H9 (cell line): Measurements from ENCODE around the gene ARHGAP26. TPM values are rescaled to one million over a fixed set of nuclear protein-coding genes. Genes with fewer than 3 reads are reported as not detected.

Experiments used
- DNase-seq: peaks from one replicate; pipeline ENCODE4 v3.0.0-alpha.2; 2017
- H2AFZ ChIP-seq: one replicate; pipeline ENCODE4 v1.6.1; 2013; ENCODE audit warnings: mild to moderate bottlenecking, low read length, control low read depth, moderate library complexity
- H2AK5ac ChIP-seq: 2 replicates; pipeline ENCODE4 v1.6.1; 2013; ENCODE audit warnings: low read length, control low read depth, mixed read lengths; ENCODE audit not compliant: insufficient read length
- H2BK120ac ChIP-seq: one replicate; pipeline ENCODE4 v1.6.1; 2013; ENCODE audit warnings: low read depth, mild to moderate bottlenecking, low read length, control low read depth, inconsistent platforms; ENCODE audit not compliant: poor library complexity, severe bottlenecking
- H2BK12ac ChIP-seq: 2 replicates; pipeline ENCODE4 v1.6.1; 2013; ENCODE audit warnings: low read length, control low read depth, mixed read lengths, low read depth; ENCODE audit not compliant: insufficient read length
- H2BK15ac ChIP-seq: 2 replicates; pipeline ENCODE4 v1.6.1; 2013; ENCODE audit warnings: low read depth, low read length, control low read depth
- H2BK20ac ChIP-seq: one replicate; pipeline ENCODE4 v1.6.1; 2013; ENCODE audit warnings: low read depth, mild to moderate bottlenecking, low read length, control low read depth, inconsistent platforms; ENCODE audit not compliant: poor library complexity, severe bottlenecking
- H2BK5ac ChIP-seq: 2 replicates; pipeline ENCODE4 v1.6.1; 2013; ENCODE audit warnings: low read length, control low read depth, mixed read lengths; ENCODE audit not compliant: insufficient read length
- H3K14ac ChIP-seq: 2 replicates; pipeline ENCODE4 v1.6.1; 2013; ENCODE audit warnings: low read length, control low read depth; ENCODE audit not compliant: insufficient read depth
- H3K18ac ChIP-seq: 2 replicates; pipeline ENCODE4 v1.6.1; 2013; ENCODE audit warnings: low read depth, mild to moderate bottlenecking, mixed read lengths, low read length, control low read depth; ENCODE audit not compliant: insufficient read length
- H3K23ac ChIP-seq: 2 replicates; pipeline ENCODE4 v1.6.1; 2013; ENCODE audit warnings: low read length, control low read depth, mixed read lengths, low read depth; ENCODE audit not compliant: insufficient read length
- H3K23me2 ChIP-seq: 2 replicates; pipeline ENCODE4 v1.6.1; 2013; ENCODE audit warnings: low read depth, mild to moderate bottlenecking, mixed read lengths, low read length, control low read depth; ENCODE audit not compliant: insufficient read length, poor library complexity, severe bottlenecking
- H3K27ac ChIP-seq: 2 replicates; pipeline ENCODE4 v1.5.1; 2013; ENCODE audit warnings: low read length, control low read depth, mixed read lengths, low read depth; ENCODE audit not compliant: insufficient read length
- H3K27me3 ChIP-seq: 2 replicates; pipeline ENCODE4 v1.6.1; 2013; ENCODE audit warnings: low read length, control low read depth, inconsistent platforms; ENCODE audit not compliant: insufficient read depth
- H3K4ac ChIP-seq: 2 replicates; pipeline ENCODE4 v1.6.1; 2013; ENCODE audit warnings: low read depth, mild to moderate bottlenecking, control low read depth, inconsistent platforms, low read length, moderate library complexity
- H3K4me1 ChIP-seq: 2 replicates; pipeline ENCODE4 v1.6.1; 2013; ENCODE audit warnings: low read length, control low read depth, inconsistent platforms; ENCODE audit not compliant: insufficient read depth
- H3K4me2 ChIP-seq: 2 replicates; pipeline ENCODE4 v1.6.1; 2013; ENCODE audit warnings: low read length, control low read depth, mixed read lengths; ENCODE audit not compliant: insufficient read length, insufficient read depth
- H3K56ac ChIP-seq: 2 replicates; pipeline ENCODE4 v1.6.1; 2013; ENCODE audit warnings: low read depth, mild to moderate bottlenecking, mixed read lengths, low read length, control low read depth; ENCODE audit not compliant: insufficient read length
- H3K79me1 ChIP-seq: 2 replicates; pipeline ENCODE4 v1.6.1; 2013; ENCODE audit warnings: low read depth, mild to moderate bottlenecking, moderate library complexity, low read length, control low read depth, inconsistent platforms; ENCODE audit not compliant: insufficient read depth, poor library complexity, severe bottlenecking
- H3K79me2 ChIP-seq: 2 replicates; pipeline ENCODE4 v1.6.1; 2013; ENCODE audit warnings: low read length, control low read depth, inconsistent platforms; ENCODE audit not compliant: insufficient read depth
- H3K9ac ChIP-seq: 2 replicates; pipeline ENCODE4 v1.6.1; 2013; ENCODE audit warnings: low read length, control low read depth, mixed read lengths; ENCODE audit not compliant: insufficient read length; ENCODE audit errors: extremely low read depth
- H3K9me3 ChIP-seq: one replicate; pipeline ENCODE4 v1.6.1; 2013; ENCODE audit warnings: low read depth, low read length, inconsistent platforms; ENCODE audit not compliant: control insufficient read depth
- H3T11ph ChIP-seq: one replicate; pipeline ENCODE4 v1.6.1; 2013; ENCODE audit warnings: mild to moderate bottlenecking, low read length, control low read depth, inconsistent platforms
- H4K20me1 ChIP-seq: one replicate; pipeline ENCODE4 v1.6.1; 2013; ENCODE audit not compliant: control insufficient read depth, insufficient read length, insufficient read depth
- H4K5ac ChIP-seq: 2 replicates; pipeline ENCODE4 v1.6.1; 2013; ENCODE audit warnings: low read depth, mild to moderate bottlenecking, mixed read lengths, low read length, control low read depth; ENCODE audit not compliant: insufficient read length
- H4K8ac ChIP-seq: replicated peaks from 2 replicates; pipeline ENCODE4 v1.6.1; 2013; ENCODE audit warnings: low read length, control low read depth, mixed read lengths, low read depth; ENCODE audit not compliant: insufficient read length
- H4K91ac ChIP-seq: 2 replicates; pipeline ENCODE4 v1.6.1; 2013; ENCODE audit warnings: low read depth, mild to moderate bottlenecking, moderate library complexity, mixed read lengths, low read length, control low read depth; ENCODE audit not compliant: insufficient read length
- H3K27ac Mint-ChIP-seq, 3 experiments: 2 replicates in 2 of 3; 3 replicates in 1 of 3; pipeline ENCODE4 v1.8.0; 2020 to 2021; ENCODE audit warnings: mixed read lengths in 3 of 3, mild to moderate bottlenecking in 1 of 3, moderate library complexity in 1 of 3
- H3K27me3 Mint-ChIP-seq: 2 replicates; pipeline ENCODE4 v1.8.0; 2021; ENCODE audit warnings: low read depth, mild to moderate bottlenecking, moderate library complexity, mixed read lengths
- H3K36me3 Mint-ChIP-seq, 3 experiments: 2 replicates in 2 of 3; 3 replicates in 1 of 3; pipeline ENCODE4 v1.8.0; 2020 to 2021; ENCODE audit warnings: low read depth in 3 of 3, mixed read lengths in 3 of 3; ENCODE audit not compliant: insufficient read depth in 1 of 3
- H3K4me1 Mint-ChIP-seq, 2 experiments: 2 replicates each; pipeline ENCODE4 v1.8.0; 2020; ENCODE audit warnings: mixed read lengths in 2 of 2
- H3K4me3 Mint-ChIP-seq, 2 experiments: 2 replicates in 1 of 2; 3 replicates in 1 of 2; pipeline ENCODE4 v1.8.0; 2020 to 2021; ENCODE audit warnings: mild to moderate bottlenecking in 2 of 2, mixed read lengths in 2 of 2, moderate library complexity in 1 of 2
- H3K9me3 Mint-ChIP-seq, 2 experiments: 2 replicates in 1 of 2; 3 replicates in 1 of 2; pipeline ENCODE4 v1.8.0; 2020; ENCODE audit warnings: mild to moderate bottlenecking in 2 of 2, mixed read lengths in 2 of 2, moderate library complexity in 1 of 2
- WGBS: extraction: QIAGEN DNeasy Blood & Tissue Kit; methylation state at CpG from one replicate; pipeline ENCODE4 v1.1.7; 2013; ENCODE audit warnings: missing lambda C conversion rate, low lambda C conversion rate, mixed read lengths; ENCODE audit not compliant: insufficient read length; ENCODE audit errors: extremely low coverage; 5-methylcytosine and 5-hydroxymethylcytosine counted together
- total RNA-seq: library from RNA; stranded (reverse); gene quantifications from 2 replicates; pipeline ENCODE4 v1.2.1, GENCODE V29; 2021
- TF ChIP-seq, protein P1 (sequence below): fragments of 200-600 bp; sonication (generic); conservative IDR thresholded peaks from 3 replicates; pipeline ENCODE4 v1.8.0; 2021; ENCODE audit warnings: antibody characterized with exemption, mild to moderate bottlenecking

ARHGAP26 gene
- total RNA-seq, 1 experiment from 2014 or later, result 13.8 TPM

DNA sequence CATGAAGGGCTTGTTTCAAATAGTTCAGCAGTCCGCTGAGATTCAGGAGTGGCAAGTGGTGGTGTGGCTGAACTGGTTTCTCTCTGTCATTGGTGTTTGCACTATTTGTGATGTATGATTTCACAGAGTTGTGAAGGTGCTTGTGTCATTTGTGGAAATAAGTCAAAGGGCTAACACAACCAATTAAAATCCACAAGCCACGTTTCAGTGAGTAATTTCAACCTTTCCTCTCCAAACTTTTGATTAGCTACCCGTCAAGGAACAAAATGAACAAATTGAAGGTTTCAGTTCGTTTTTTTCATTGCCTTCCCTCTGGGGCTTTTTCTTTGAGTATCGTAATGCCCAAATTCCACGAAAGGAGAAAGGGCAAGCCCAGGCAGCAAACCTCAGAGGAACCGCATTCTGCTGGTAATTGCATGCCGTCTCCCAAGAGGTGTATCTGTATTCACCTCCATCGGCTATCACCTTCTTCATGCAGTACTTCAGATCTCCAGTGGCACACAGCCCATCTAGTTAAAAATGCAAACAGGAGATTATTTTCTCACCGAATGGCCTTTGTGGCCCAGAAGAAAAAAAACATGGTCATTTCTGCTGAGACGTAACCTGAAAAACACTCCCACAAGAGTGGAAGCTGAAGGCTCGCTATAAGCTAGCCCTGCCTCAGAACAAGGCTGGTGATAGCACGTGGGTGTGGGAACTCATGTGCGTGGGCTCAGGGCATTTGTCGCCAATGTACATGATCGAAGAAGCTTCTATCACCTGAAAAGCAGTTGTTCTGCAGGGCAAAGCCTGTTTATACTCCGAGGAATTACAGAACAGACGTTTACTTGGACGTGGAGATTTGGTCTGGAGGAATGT is 436.2 kb downstream of the ARHGAP26 start:
- Histone ChIP-seq H3K4me2 (no peak overlapping the region), H2AK5ac (no peak overlapping the region), H3K14ac (no peak overlapping the region), H4K91ac (no peak overlapping the region), H3K9ac (no peak overlapping the region), H4K5ac (no peak overlapping the region), H3K18ac (peak overlapping the region; percentile 23), H2BK12ac (no peak overlapping the region), H3K23me2 (no peaks in the 10 kb centered on the region), H3K4me1 (no peaks in the 10 kb centered on the region), H2AFZ (no peak overlapping the region), H3K79me1 (no peaks in the 10 kb centered on the region), H3K9me3 (no peaks in the 10 kb centered on the region), H2BK15ac (no peak overlapping the region), H3K56ac (no peak overlapping the region), H3K27ac (peak overlapping the region; percentile 9), H2BK120ac (no peak overlapping the region), H3K79me2 (no peaks in the 10 kb centered on the region), H2BK5ac (no peak overlapping the region), H3T11ph (no peak overlapping the region), H4K20me1 (no peaks in the 10 kb centered on the region), H3K4ac (no peak overlapping the region), H2BK20ac (no peak overlapping the region), H3K27me3 (no peaks in the 10 kb centered on the region), H3K23ac (no peak overlapping the region), H4K8ac (no peak overlapping the region)
- no CpG with 5 or more reads among the region's 19 CpGs for WGBS
- H3K27me3 Mint-ChIP-seq, result no peaks in the 10 kb centered on the region; the same call in 1 of the 2 replicates
- H3K9me3 Mint-ChIP-seq, result peaks cover 0 to 5% of the 10 kb centered on the region in 2 experiments; a peak in 2 of 5 replicates
- no peak overlapping the region for H3K4me3 Mint-ChIP-seq
- peaks cover 5 to 10% (median 6%) of the 10 kb centered on the region in 3 experiments; a peak in 4 of 7 replicates for H3K36me3 Mint-ChIP-seq
- TF ChIP-seq, protein P1, sequence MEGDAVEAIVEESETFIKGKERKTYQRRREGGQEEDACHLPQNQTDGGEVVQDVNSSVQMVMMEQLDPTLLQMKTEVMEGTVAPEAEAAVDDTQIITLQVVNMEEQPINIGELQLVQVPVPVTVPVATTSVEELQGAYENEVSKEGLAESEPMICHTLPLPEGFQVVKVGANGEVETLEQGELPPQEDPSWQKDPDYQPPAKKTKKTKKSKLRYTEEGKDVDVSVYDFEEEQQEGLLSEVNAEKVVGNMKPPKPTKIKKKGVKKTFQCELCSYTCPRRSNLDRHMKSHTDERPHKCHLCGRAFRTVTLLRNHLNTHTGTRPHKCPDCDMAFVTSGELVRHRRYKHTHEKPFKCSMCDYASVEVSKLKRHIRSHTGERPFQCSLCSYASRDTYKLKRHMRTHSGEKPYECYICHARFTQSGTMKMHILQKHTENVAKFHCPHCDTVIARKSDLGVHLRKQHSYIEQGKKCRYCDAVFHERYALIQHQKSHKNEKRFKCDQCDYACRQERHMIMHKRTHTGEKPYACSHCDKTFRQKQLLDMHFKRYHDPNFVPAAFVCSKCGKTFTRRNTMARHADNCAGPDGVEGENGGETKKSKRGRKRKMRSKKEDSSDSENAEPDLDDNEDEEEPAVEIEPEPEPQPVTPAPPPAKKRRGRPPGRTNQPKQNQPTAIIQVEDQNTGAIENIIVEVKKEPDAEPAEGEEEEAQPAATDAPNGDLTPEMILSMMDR, result no peak
- DNase-seq, result no peak
- H3K27ac Mint-ChIP-seq, result peak overlapping the region in 2 of 3 experiments; percentile 27 to 39; a peak in 4 of 7 replicates
- peaks cover 20 to 30% of the 10 kb centered on the region in 2 experiments; a peak in 3 of 4 replicates for H3K4me1 Mint-ChIP-seq
